Omental fat pad (tissue), 4 donors: ENCODE data around the gene LHCGR. TPM values are rescaled to one million over a fixed set of nuclear protein-coding genes. Genes with fewer than 3 reads are reported as not detected.
"Not testable (repeated sequence)": the region's sequence is repeated elsewhere in the genome, so short reads cannot be mapped to it uniquely, and the experiment has no call there.

Experiments
- ATAC-seq: fragments of 150-250 bp; one replicate; pipeline ENCODE4 v1.9.1; 2016; ENCODE audit warnings: mild to moderate bottlenecking, moderate library complexity; ENCODE audit not compliant: low FRiP score
- DNase-seq: peaks from one replicate; pipeline ENCODE4 v3.0.0-alpha.2; 2019; ENCODE audit warnings: low spot score
- CTCF ChIP-seq, 3 donors: fragments of 450-650 bp; IDR thresholded peaks; one replicate each; pipeline ENCODE4 v1.5.1; 2016 to 2017; ENCODE audit warnings: antibody characterized with exemption in 3 of 3, mild to moderate bottlenecking in 3 of 3, moderate library complexity in 2 of 3
- total RNA-seq, 4 donors: library from RNA; depleted of rRNA; stranded (reverse); fragments of >200 nt; gene quantifications; one replicate each; pipeline ENCODE4 v1.1.0, GENCODE V29; 2016

The LHCGR gene
- total RNA-seq, 4 donors from 2014 or later, result 0.96 to 13.1 (median 1.2) TPM; not detected in 1

DNA sequence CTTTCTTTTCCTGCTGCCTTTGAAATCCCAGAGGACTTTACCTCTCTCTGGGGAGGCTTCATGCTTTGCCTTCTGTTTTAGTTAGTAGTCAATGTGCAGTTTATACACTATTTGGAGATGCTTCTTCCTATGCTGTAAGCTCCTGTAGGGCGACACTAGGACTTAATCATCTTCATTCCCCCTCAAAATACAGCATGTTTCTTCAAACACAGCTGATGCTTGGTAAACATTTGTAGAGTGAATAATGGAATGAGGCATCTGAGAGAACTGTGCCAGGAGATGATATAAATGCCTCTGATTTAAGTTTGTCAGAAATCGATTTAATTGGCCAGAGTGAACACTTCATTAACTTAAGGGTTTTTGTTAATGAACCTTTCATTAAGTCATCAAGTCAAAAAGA lies 43.4 kb downstream of the LHCGR start:
- ATAC-seq (no peak), DNase-seq (no peak)
- TF ChIP-seq CTCF (IDR thresholded peaks at IDR 0.05), result no peak

DNA sequence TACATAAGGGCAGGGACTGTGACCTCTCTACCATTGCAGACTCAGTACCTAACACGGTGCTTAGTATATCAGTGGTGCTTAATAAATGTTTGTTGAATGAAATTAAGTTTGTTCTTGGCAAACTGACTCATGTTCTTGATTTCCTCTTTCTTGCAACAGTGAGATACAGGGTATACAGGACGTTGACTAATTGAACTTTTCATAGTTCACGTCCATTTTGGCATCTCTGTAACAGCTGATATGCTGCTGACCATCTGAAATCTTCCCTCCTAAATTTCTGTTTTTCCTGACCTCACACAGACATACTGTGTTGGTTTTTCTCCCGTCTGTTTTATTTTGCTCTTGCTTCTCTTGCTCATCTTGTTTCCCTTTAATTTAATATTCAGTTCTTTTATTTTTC lies 44.2 kb downstream of the LHCGR start:
- ATAC-seq (no peak), DNase-seq (no peak)
- no peak for TF ChIP-seq CTCF (IDR thresholded peaks at IDR 0.05)

DNA sequence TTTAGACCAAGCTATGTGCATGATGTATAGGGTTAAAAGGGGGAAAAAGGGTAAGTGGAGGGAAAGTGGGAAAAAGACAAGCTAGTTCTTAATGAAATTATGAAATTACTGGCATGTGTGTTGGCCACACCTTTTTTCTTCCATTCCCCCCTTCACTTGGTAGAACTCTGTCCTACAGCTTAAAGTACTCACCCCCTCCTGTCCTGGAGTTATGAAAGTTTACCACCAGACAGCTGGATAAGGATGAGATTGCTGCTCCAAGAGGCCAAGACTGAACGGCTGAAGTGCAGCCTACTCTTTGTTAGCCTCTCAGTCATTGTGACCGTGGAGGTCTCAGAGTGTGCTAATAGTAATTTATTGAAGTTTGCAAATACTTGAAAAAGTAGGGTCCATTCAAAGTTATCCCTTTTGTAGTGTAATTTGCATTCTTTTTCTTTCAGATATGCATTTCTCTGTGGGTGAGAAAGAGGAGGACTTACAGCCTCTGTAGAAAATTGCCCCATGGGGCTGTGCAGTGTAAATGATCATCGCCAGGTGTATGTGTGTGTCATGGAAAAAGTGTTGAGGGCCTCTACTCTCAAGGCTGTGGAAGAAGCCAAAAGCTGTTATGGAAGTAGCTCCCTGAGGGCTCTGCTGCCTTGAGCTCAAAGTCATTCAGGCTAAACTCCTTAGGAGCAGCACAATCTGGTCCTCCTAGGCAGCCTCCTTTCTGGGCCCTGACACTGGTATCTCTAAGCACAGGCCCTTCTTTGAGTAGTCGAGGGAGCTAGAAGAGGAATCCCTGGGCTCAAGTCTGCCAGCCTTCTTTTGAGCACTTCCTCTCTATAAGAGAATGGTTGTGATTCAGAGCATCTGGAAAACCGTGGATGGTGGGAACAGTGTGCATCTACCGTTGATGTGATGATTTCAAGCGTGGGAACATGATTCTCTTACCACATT lies 46.2 kb downstream of the LHCGR start:
- DNase-seq (no peak), ATAC-seq (no peak)
- TF ChIP-seq CTCF (IDR thresholded peaks at IDR 0.05), result no peak

DNA sequence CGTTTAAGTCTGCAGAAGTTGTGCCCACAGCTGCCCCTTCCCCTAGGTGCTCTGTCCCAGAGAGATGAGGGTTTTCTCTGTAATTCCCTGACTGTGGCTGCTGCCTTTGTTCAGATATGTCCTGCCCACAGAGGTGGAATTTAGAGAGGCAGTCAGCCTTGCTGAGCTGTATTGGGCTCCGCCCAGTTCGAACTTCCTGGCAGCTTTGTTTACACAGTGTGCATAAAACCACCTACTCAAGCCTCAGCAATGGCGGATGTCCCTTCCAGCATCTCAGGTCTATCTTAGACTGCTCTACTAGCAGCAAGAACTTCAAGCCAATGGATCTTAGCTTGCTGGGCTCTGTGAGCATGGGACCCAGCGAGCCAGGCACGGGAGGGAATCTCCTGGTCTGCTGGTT lies 48.1 kb downstream of the LHCGR start:
- ATAC-seq (no peak), DNase-seq (no peak)
- no peak for TF ChIP-seq CTCF (IDR thresholded peaks at IDR 0.05)

DNA sequence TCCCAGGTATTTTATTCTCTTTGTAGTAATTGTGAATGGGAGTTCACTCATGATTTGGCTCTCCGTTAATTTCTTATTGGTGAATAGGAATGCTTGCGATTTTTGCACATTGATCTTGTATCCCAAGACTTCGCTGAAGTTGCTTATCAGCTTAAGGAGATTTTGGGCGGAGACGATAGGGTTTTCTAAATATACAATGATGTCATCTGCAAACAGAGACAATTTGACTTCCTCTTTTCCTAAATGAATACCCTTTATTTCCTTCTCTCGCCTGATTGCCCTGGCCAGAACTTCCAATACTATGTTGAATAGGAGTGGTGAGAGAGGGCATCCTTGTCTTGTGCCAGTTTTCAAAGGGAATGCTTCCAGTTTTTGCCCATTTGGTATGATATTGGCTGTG lies 51.9 kb downstream of the LHCGR start:
- not testable (repeated sequence) for ATAC-seq, DNase-seq

GRCh38 chr2:48699348-48699930 lies 56.1 kb downstream of the LHCGR start:
- no peak for ATAC-seq
- no peak for TF ChIP-seq CTCF (IDR thresholded peaks at IDR 0.05)
- no peak for DNase-seq

DNA sequence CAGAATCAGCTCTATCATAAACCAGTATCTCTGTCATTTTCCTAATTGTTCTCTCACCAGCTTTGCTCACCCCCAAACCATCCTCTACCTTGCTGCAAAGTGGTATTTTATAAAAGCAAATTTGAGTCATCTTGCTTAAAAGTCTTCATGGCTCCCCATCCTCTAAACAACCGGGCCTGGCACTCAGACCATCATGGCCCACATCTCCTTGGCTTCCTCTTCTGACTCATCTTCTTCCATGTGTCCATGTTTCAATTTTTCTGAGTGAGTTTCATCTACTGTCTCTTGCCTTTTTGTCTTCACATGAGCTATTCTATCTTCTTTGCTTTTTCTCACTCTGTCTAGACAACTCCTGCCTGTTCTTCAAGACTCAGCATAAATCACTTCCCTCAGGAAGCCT lies 58.6 kb downstream of the LHCGR start:
- TF ChIP-seq CTCF (IDR thresholded peaks at IDR 0.05), result no peak
- ATAC-seq, result no peak
- no peak for DNase-seq
